Trophoblast cell (in vitro differentiated cells and primary cell): Measurements from ENCODE around the gene KRTAP27-1. TPM values are rescaled to one million over a fixed set of nuclear protein-coding genes. Genes with fewer than 3 reads are reported as not detected.

Source experiments
- DNase-seq, 2 donors: peaks; one replicate each; pipeline ENCODE4 v3.0.0-alpha.2; 2016
- H2AFZ ChIP-seq: 2 replicates; pipeline ENCODE4 v1.6.1; 2013; ENCODE audit warnings: low read length, moderate library complexity, mild to moderate bottlenecking; ENCODE audit not compliant: insufficient read depth, poor library complexity
- H2AK5ac ChIP-seq: 2 replicates; pipeline ENCODE4 v1.6.1; 2013; ENCODE audit warnings: mild to moderate bottlenecking, low read length
- H2BK120ac ChIP-seq: 2 replicates; pipeline ENCODE4 v1.6.1; 2013; ENCODE audit warnings: low read length, mild to moderate bottlenecking, moderate library complexity; ENCODE audit not compliant: insufficient read depth, poor library complexity
- H2BK12ac ChIP-seq: 2 replicates; pipeline ENCODE4 v1.6.1; 2013; ENCODE audit warnings: mild to moderate bottlenecking, low read length, moderate library complexity
- H2BK5ac ChIP-seq: 2 replicates; pipeline ENCODE4 v1.6.1; 2013; ENCODE audit warnings: low read length, low read depth, moderate library complexity, mild to moderate bottlenecking; ENCODE audit not compliant: poor library complexity
- H3K14ac ChIP-seq: 2 replicates; pipeline ENCODE4 v1.6.1; 2013; ENCODE audit warnings: mild to moderate bottlenecking, low read length
- H3K18ac ChIP-seq: 2 replicates; pipeline ENCODE4 v1.6.1; 2013; ENCODE audit warnings: mild to moderate bottlenecking, low read length
- H3K23ac ChIP-seq: 2 replicates; pipeline ENCODE4 v1.6.1; 2013; ENCODE audit warnings: low read length
- H3K27ac ChIP-seq: 2 replicates; pipeline ENCODE4 v1.5.1; 2013; ENCODE audit warnings: low read depth, mild to moderate bottlenecking, inconsistent platforms, low read length, moderate library complexity
- H3K27me3 ChIP-seq: 2 replicates; pipeline ENCODE4 v1.6.1; 2013; ENCODE audit warnings: inconsistent platforms, mild to moderate bottlenecking, low read length, moderate library complexity; ENCODE audit not compliant: insufficient read depth
- H3K36me3 ChIP-seq, 2 experiments: 1 replicate in 1 of 2; 2 replicates in 1 of 2; pipeline ENCODE4 v1.6.1; 2013; ENCODE audit warnings: low read length in 2 of 2, mild to moderate bottlenecking in 2 of 2, moderate library complexity in 1 of 2; ENCODE audit not compliant: insufficient read depth in 2 of 2, control insufficient read depth in 1 of 2
- H3K4ac ChIP-seq: 2 replicates; pipeline ENCODE4 v1.6.1; 2013; ENCODE audit warnings: low read depth, mild to moderate bottlenecking, low read length, moderate library complexity
- H3K4me1 ChIP-seq, 2 experiments: 1 replicate in 1 of 2; 2 replicates in 1 of 2; pipeline ENCODE4 v1.6.1; 2013; ENCODE audit warnings: low read length in 2 of 2, mild to moderate bottlenecking in 2 of 2, moderate library complexity in 1 of 2; ENCODE audit not compliant: insufficient read depth in 2 of 2, control insufficient read depth in 1 of 2
- H3K4me2 ChIP-seq: 2 replicates; pipeline ENCODE4 v1.6.1; 2013; ENCODE audit warnings: inconsistent platforms, mild to moderate bottlenecking, low read length, moderate library complexity
- H3K4me3 ChIP-seq: 2 replicates; pipeline ENCODE4 v1.5.1; 2013; ENCODE audit warnings: mild to moderate bottlenecking, low read depth, low read length, inconsistent platforms
- H3K79me1 ChIP-seq: one replicate; pipeline ENCODE4 v1.6.1; 2013; ENCODE audit warnings: low read length
- H3K79me2 ChIP-seq: 2 replicates; pipeline ENCODE4 v1.6.1; 2013; ENCODE audit warnings: low read length, mild to moderate bottlenecking; ENCODE audit not compliant: control insufficient read depth, insufficient read depth, poor library complexity
- H3K9ac ChIP-seq: 2 replicates; pipeline ENCODE4 v1.6.1; 2013; ENCODE audit warnings: mild to moderate bottlenecking, low read length
- H3K9me3 ChIP-seq: 2 replicates; pipeline ENCODE4 v1.6.1; 2013; ENCODE audit warnings: low read depth, mild to moderate bottlenecking, control low read depth, inconsistent platforms, low read length; ENCODE audit not compliant: insufficient read depth
- H4K12ac ChIP-seq: 2 replicates; pipeline ENCODE4 v1.6.1; 2013; ENCODE audit warnings: low read depth, mild to moderate bottlenecking, low read length, moderate library complexity
- H4K8ac ChIP-seq: 2 replicates; pipeline ENCODE4 v1.6.1; 2013; ENCODE audit warnings: low read depth, mild to moderate bottlenecking, low read length, moderate library complexity
- H4K91ac ChIP-seq: one replicate; pipeline ENCODE4 v1.6.1; 2013; ENCODE audit warnings: low read depth, mild to moderate bottlenecking, low read length, moderate library complexity
- WGBS: extraction: QIAGEN DNeasy Blood & Tissue Kit; methylation state at CpG from one replicate; pipeline ENCODE4 v1.1.7; 2013; ENCODE audit warnings: missing lambda C conversion rate; ENCODE audit not compliant: insufficient read length, insufficient coverage; ENCODE audit errors: extremely low coverage; 5-methylcytosine and 5-hydroxymethylcytosine counted together
- polyA plus RNA-seq: library from polyadenylated mRNA; stranded (reverse); fragments of 200-250 nt; gene quantifications from 2 replicates; pipeline ENCODE4 v1.2.3, GENCODE V29; 2013

KRTAP27-1 gene
- polyA plus RNA-seq, result not detected in 2 replicates

- H4K12ac ChIP-seq, result no peak within 1 kb of the TSS
- no peak within 1 kb of the TSS for H4K91ac ChIP-seq
- no peak within 1 kb of the TSS for H2BK5ac ChIP-seq
- no peaks in the 10 kb centered on the region for H3K9me3 ChIP-seq
- no peak within 1 kb of the TSS for H2BK12ac ChIP-seq
- no peak within 1 kb of the TSS for H2BK120ac ChIP-seq
- H3K27ac ChIP-seq, result no peak within 1 kb of the TSS
- no peaks in the 10 kb centered on the region for H3K79me2 ChIP-seq
- no peak within 1 kb of the TSS for H2AFZ ChIP-seq
- no peak for DNase-seq
- H4K8ac ChIP-seq, result no peak within 1 kb of the TSS
- no peak within 1 kb of the TSS for H2AK5ac ChIP-seq
- H3K27me3 ChIP-seq, result no peaks in the 10 kb centered on the region
- no peak within 1 kb of the TSS for H3K9ac ChIP-seq
- no peak within 1 kb of the TSS for H3K18ac ChIP-seq
- H3K36me3 ChIP-seq, result no peaks in the 10 kb centered on the region
- no CpG with 5 or more reads among the region's 6 CpGs for WGBS
- no peaks in the 10 kb centered on the region for H3K4me1 ChIP-seq
- no peaks in the 10 kb centered on the region for H3K79me1 ChIP-seq
- H3K4me2 ChIP-seq, result no peak within 1 kb of the TSS
- H3K14ac ChIP-seq, result no peak within 1 kb of the TSS
- no peak within 1 kb of the TSS for H3K4me3 ChIP-seq
- no peak within 1 kb of the TSS for H3K4ac ChIP-seq
- no peak within 1 kb of the TSS for H3K23ac ChIP-seq
These were observed at the start of gene KRTAP27-1 for GRCh38 chr21:30337276-30337744. Gene KRTAP27-1 (minus strand): TSS chr21:30337694. CDS start chr21:30337668, 26 bp downstream.

GRCh38 chr21:30382201-30382600, 44.7 kb upstream of the KRTAP27-1 start:
- Histone ChIP-seq H3K27me3 (no peaks in the 10 kb centered on the region), H3K79me2 (no peaks in the 10 kb centered on the region), H3K79me1 (no peaks in the 10 kb centered on the region), H3K23ac (no peak overlapping the region), H3K14ac (no peak overlapping the region), H4K12ac (no peak overlapping the region), H3K4me3 (no peak overlapping the region), H3K4ac (no peak overlapping the region), H3K4me2 (no peak overlapping the region), H3K9me3 (no peaks in the 10 kb centered on the region), H3K18ac (no peak overlapping the region), H3K4me1 (no peaks in the 10 kb centered on the region), H3K9ac (no peak overlapping the region), H2BK5ac (no peak overlapping the region), H3K27ac (no peak overlapping the region), H4K91ac (no peak overlapping the region), H4K8ac (no peak overlapping the region), H2BK120ac (no peak overlapping the region), H2AFZ (no peak overlapping the region), H2AK5ac (no peak overlapping the region), H3K36me3 (no peaks in the 10 kb centered on the region), H2BK12ac (no peak overlapping the region)
- no peak for DNase-seq
- WGBS, result no CpG with 5 or more reads among the region's 1 CpG

DNA sequence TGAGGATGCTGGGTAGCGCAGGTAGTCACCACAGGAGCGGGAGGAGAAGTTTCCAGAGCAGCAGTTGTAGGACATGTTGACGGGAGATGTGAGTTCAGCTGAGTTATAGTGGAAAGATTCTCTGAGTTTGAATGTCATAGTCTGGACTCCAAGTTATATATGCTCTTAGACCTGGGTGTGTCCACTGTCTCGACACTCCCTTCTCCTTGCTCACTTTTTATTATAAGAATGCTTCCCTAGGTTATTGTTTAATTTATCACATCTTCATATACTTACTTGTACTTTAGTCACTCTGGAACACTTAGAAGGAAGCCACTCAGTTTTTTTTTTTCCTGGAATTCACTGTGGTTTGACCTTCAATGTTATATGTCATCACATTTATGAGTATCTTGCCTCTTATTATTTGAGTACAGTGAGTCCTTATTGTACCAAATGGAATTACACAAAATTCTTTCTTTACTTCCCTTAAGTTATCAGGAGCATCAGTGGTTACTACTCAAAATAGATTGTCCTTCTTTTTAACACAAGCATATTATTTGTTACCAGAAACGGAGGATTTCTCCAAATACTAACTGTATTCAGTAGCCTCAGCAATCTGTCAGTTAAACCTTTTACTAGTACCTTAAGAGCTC, 34.8 kb upstream of the KRTAP27-1 start, which contains the start of gene KRTAP13-2:
TSS of gene KRTAP13-2 (minus strand) at position 133 of the 632 bp plus-strand sequence. CDS start at position 75, 58 bp downstream.
- no peak within 1 kb of the TSS for H3K4me3 ChIP-seq
- H3K23ac ChIP-seq, result no peak within 1 kb of the TSS
- no peak within 1 kb of the TSS for H3K9ac ChIP-seq

GRCh38 chr21:30355906-30356305, 18.4 kb upstream of the KRTAP27-1 start:
- Histone ChIP-seq H3K9me3 (no peaks in the 10 kb centered on the region), H3K36me3 (no peaks in the 10 kb centered on the region), H2BK12ac (no peak overlapping the region), H4K12ac (no peak overlapping the region), H3K9ac (no peak overlapping the region), H3K27ac (no peak overlapping the region), H2BK120ac (no peak overlapping the region), H3K23ac (no peak overlapping the region), H3K79me2 (no peaks in the 10 kb centered on the region), H3K27me3 (no peaks in the 10 kb centered on the region), H4K91ac (no peak overlapping the region), H3K4me3 (no peak overlapping the region), H2AFZ (no peak overlapping the region), H3K4me1 (no peaks in the 10 kb centered on the region), H2BK5ac (no peak overlapping the region), H3K14ac (no peak overlapping the region), H4K8ac (no peak overlapping the region), H3K4me2 (no peak overlapping the region), H3K79me1 (no peaks in the 10 kb centered on the region), H2AK5ac (no peak overlapping the region), H3K4ac (no peak overlapping the region), H3K18ac (no peak overlapping the region)
- WGBS, result no CpG with 5 or more reads among the region's 3 CpGs
- no peak for DNase-seq

More for the DNA sequence above, 34.8 kb upstream of the KRTAP27-1 start, which contains the start of gene KRTAP13-2:
- H4K91ac ChIP-seq, result no peak within 1 kb of the TSS
- H3K4me1 ChIP-seq, result no peaks in the 10 kb centered on the region
- no peaks in the 10 kb centered on the region for H3K9me3 ChIP-seq
- no peak within 1 kb of the TSS for H2BK120ac ChIP-seq
- no peaks in the 10 kb centered on the region for H3K79me2 ChIP-seq
- H3K18ac ChIP-seq, result no peak within 1 kb of the TSS
- no peak within 1 kb of the TSS for H4K8ac ChIP-seq
- H2BK5ac ChIP-seq, result no peak within 1 kb of the TSS
- H3K4ac ChIP-seq, result no peak within 1 kb of the TSS
- no peak within 1 kb of the TSS for H3K4me2 ChIP-seq
- H3K27ac ChIP-seq, result no peak within 1 kb of the TSS
- no peaks in the 10 kb centered on the region for H3K36me3 ChIP-seq
- no peak within 1 kb of the TSS for H4K12ac ChIP-seq
- no peaks in the 10 kb centered on the region for H3K27me3 ChIP-seq
- no peak within 1 kb of the TSS for H2BK12ac ChIP-seq
- DNase-seq, result no peak
- H2AFZ ChIP-seq, result no peak within 1 kb of the TSS
- no peaks in the 10 kb centered on the region for H3K79me1 ChIP-seq
- no CpG with 5 or more reads among the region's 5 CpGs for WGBS
- H2AK5ac ChIP-seq, result no peak within 1 kb of the TSS
- no peak within 1 kb of the TSS for H3K14ac ChIP-seq
